KBM-7 (cell line): ENCODE data around the gene NELL2.
"Not testable (repeated sequence)": the region's sequence is repeated elsewhere in the genome, so short reads cannot be mapped to it uniquely, and the experiment has no call there.

Experiments
- DNase-seq: peaks from one replicate; pipeline ENCODE4 v3.0.0-alpha.2; 2015
- in situ Hi-C: fragments of 300-500 bp; cut with MboI; formaldehyde crosslinking; loops from 2 replicates; pipeline ENCODE4 v1.14.3; 2020; ENCODE audit warnings: low sequenced_read_pairs, low pct_unique_long_range_greater_than_20kb, mixed read lengths

NELL2 gene

GRCh38 chr12:44716711-44717110 is 159.4 kb downstream of the NELL2 start:
- DNase-seq, result no peak
- in situ Hi-C loops, result no loop called here

- in situ Hi-C loops, result no loop called here
- DNase-seq, result no peak
These were observed 164.4 kb downstream of the NELL2 start for GRCh38 chr12:44711736-44712135.

GRCh38 chr12:44709166-44709565 is 166.9 kb downstream of the NELL2 start:
- no peak for DNase-seq
- in situ Hi-C loops, result no loop called here

DNA sequence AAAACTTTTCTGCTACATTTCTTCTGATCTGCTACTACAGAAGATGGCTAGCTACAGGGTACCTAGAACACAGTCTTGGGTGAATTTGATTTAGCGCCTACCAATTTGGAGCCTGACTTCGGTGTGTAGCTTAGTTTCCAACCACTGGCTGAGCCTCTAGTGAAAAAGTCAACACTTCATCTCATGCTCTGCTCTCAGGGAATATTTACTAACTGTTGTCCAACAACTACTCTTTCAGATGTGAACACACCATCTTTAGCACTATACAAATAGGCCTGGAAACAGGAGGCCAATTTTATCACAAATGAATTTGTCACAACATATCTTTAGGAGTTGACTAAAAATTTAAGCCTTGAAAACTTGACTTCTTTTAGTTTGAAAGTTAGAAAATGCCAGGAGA is 167.9 kb downstream of the NELL2 start:
- in situ Hi-C loops, result no loop called here
- no peak for DNase-seq

DNA sequence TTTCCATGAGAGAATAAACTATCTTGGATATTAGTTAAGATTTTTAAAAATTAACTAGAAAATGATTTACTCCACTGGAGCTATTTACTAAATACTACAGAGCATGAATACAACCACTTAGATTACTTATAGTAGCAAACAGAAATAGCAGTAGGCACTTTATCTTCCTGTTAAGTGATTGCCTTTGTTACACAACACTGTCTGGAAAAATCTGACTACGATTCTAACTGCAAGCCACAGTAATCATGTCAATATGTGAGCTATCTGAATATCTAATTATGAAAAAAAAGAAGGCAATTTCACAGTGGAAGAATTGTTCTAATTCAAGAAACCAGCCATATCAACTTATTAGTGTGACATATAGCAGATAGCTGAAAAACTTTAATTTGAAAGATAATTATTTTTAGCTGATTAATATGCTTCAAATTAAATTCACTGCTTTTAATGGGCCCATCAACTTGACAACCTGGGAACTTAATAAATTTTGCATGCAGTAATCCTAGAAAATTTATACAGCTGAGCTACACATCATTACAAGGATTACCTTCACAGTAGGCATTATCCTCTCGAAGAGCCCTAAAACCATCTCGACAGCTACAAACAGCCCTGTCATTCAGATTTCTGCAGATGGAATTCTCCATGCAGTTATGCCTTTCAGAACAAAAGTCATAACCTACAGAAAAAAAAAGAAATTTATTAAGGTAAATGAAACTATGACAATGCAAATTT is 172.8 kb downstream of the NELL2 start:
- in situ Hi-C loops, result no loop called here
- no peak for DNase-seq

- in situ Hi-C loops, result no loop called here
These were observed 178.6 kb downstream of the NELL2 start for GRCh38 chr12:44697511-44697910.

DNA sequence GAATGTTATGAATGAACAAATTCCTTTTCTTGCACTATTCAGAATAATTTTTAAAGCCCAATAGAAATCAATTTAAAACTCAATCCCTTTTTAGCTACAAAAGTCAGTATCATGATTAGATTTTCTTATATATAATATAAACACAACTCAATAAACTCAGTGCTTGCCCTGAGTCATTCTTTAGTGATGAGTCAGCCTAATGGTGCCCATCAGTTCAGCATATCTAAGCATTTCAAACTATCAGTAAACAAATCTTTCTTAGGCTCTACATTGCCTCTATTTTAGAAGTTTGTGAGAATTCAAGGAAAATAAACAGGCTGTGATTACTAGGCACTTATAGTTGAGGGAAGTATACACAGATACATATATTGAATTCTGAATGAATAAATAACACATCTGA is 179.6 kb downstream of the NELL2 start:
- no peak for DNase-seq
- in situ Hi-C loops, result no loop called here

More at GRCh38 chr12:44697511-44697910, 178.6 kb downstream of the NELL2 start:
- no peak for DNase-seq

DNA sequence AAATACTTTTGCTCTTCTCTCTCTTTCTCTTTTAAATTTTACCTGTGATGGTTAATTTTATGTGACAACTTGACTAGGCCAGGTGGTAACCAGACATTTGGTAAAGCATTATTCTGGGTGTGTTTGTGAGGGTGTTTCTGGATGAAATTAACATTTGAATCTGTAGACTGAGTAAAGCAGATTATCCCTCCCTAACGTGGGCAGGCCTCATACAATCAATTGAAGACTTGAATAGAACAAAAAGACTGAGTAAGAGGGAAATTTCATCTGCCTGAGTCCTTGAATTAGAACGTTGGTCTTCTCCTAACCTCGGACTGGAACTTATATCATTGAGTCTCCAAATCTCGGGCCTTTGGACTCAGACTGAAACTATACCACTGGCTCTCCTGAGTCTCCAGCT is 182.1 kb downstream of the NELL2 start:
- in situ Hi-C loops, result no loop called here
- DNase-seq, result no peak

- no peak for DNase-seq
- in situ Hi-C loops, result no loop called here
These were observed 186.5 kb downstream of the NELL2 start for GRCh38 chr12:44689587-44689986.

GRCh38 chr12:44686821-44687432 is 189.2 kb downstream of the NELL2 start:
- DNase-seq, in situ Hi-C loops: not testable (repeated sequence)

GRCh38 chr12:44677724-44678123 is 198.4 kb downstream of the NELL2 start:
- DNase-seq, result no peak
- in situ Hi-C loops, result no loop called here

DNA sequence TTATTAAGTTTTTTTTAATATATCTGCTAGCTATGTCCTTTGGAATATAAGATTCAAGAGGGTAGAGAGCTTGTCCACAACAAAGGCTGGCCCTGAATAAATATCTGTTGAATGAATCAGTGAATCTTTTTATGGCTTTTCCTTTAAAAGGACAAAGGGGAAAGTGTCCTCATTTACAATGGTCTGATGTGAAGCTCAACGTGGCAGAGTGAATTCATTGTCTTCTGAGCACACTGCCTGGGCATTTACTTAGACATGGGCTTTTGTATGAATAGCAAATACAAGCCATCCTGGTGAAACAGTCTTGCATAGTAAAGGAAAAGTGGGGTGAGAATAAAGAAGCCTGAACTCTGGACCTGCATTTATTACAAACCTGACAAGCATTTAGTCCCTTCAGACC is 201.2 kb downstream of the NELL2 start:
- DNase-seq, result no peak

GRCh38 chr12:44673811-44674210 is 202.3 kb downstream of the NELL2 start:
- in situ Hi-C loops, result no loop called here
- DNase-seq, result no peak

More for the DNA sequence above, 201.2 kb downstream of the NELL2 start:
- in situ Hi-C loops, result no loop called here

GRCh38 chr12:44672042-44672441 is 204.1 kb downstream of the NELL2 start:
- DNase-seq, result no peak
- in situ Hi-C loops, result no loop called here

GRCh38 chr12:44668443-44668842 is 207.7 kb downstream of the NELL2 start:
- DNase-seq, result no peak

GRCh38 chr12:44667461-44667860 is 208.7 kb downstream of the NELL2 start:
- in situ Hi-C loops, result no loop called here
- DNase-seq, result no peak

More at GRCh38 chr12:44668443-44668842, 207.7 kb downstream of the NELL2 start:
- in situ Hi-C loops, result no loop called here

- no peak for DNase-seq
- in situ Hi-C loops, result no loop called here
These were observed 212.8 kb downstream of the NELL2 start for GRCh38 chr12:44663291-44663690.

GRCh38 chr12:44655846-44656245 is 220.3 kb downstream of the NELL2 start:
- in situ Hi-C loops, result no loop called here
- no peak for DNase-seq

DNA sequence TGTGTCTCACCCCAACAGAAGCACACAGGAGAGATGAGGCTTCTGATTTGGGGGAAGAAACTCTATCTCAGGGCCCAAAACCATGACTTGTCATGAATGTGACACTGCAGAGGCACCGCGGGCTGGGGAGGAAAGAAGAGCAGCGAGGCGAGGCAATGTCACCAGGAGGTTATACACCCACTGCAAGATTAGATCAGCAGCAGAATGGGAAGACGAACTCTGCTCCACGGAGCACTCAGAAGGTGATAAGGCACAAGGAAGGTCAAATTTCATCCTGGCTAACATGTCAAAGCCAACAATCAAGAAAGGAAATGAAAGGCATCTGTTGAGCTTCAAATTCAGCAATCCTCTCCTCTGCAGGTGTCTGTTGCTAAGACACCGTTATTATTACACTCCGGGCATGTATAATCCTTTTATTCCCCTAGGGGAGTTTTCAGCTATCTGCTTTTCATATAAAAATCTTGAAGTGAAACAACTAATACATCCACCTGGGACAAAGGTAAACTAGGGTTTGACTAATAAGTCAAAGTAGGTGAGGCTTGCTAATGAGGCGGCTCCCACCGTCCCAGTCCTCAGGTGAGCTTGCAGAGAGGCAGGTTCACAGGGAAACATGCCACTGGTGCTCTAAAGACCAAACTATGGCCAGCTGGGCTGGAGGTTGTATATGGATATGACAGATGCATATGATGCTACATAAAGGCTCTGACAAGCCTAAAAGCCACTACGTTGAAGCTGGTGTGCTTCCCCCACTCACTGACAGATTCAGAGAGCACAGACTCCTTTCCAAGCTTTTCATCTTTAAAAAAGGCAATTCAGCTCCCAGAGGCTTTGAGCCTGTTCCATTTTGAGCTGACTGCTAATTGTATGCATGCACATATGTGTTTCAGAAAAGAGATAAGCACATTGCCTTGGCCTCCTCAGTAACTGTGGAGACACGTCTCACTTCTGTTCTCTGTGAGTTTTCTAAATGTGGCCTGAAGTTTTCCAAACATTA is 221.2 kb downstream of the NELL2 start:
- DNase-seq, result no peak
- in situ Hi-C loops, result no loop called here
